ENCODE measurements around the gene TNFAIP8L2.
"Not testable (repeated sequence)": the region's sequence is repeated elsewhere in the genome, so short reads cannot be mapped to it uniquely, and the experiment has no call there.

The TNFAIP8L2 gene

GRCh38 chr1:151189637-151190445 lies 33.4 kb downstream of the TNFAIP8L2 start, which contains the start of gene VPS72:
Gene VPS72, minus strand, starts transcription at chr1:151190197. Its CDS starts 76 bp downstream, at chr1:151190121.
- DNase-seq (ENCODE audit: low read depth in 2 of 2) = peak; percentile 80 to 83

- DNase-seq (ENCODE audit: low read depth in 2 of 2) = no peak
These were observed 35.6 kb downstream of the TNFAIP8L2 start for GRCh38 chr1:151192047-151192446.

GRCh38 chr1:151193304-151193703 lies 36.9 kb downstream of the TNFAIP8L2 start:
- no peak for DNase-seq (ENCODE audit: low read depth in 2 of 2)

GRCh38 chr1:151193856-151194255 lies 37.4 kb downstream of the TNFAIP8L2 start:
- no peak for DNase-seq (ENCODE audit: low read depth in 2 of 2)

- DNase-seq (ENCODE audit: low read depth in 2 of 2) = not testable (repeated sequence)
These were observed 38.6 kb downstream of the TNFAIP8L2 start for GRCh38 chr1:151194894-151195594.

- DNase-seq (ENCODE audit: low read depth in 2 of 2) = peak; percentile 31 to 50
These were observed 39.9 kb downstream of the TNFAIP8L2 start for GRCh38 chr1:151196292-151196800.

- DNase-seq (ENCODE audit: low read depth in 2 of 2) = no peak
These were observed 41.4 kb downstream of the TNFAIP8L2 start for GRCh38 chr1:151197863-151198253.

GRCh38 chr1:151198254-151199127 lies 42.0 kb downstream of the TNFAIP8L2 start, which contains the start of gene PIP5K1A:
Gene PIP5K1A, plus strand, starts transcription at chr1:151198552. Its CDS starts 445 bp downstream, at chr1:151198997.
- DNase-seq (ENCODE audit: low read depth in 2 of 2) = peak; percentile 99

GRCh38 chr1:151199873-151200581 lies 43.6 kb downstream of the TNFAIP8L2 start:
- no peak for DNase-seq (ENCODE audit: low read depth in 2 of 2)

GRCh38 chr1:151205381-151205965 lies 49.0 kb downstream of the TNFAIP8L2 start:
- DNase-seq (ENCODE audit: low read depth in 2 of 2) = not testable (repeated sequence)

Data from stimulated activated CD4-positive, alpha-beta T cell treated with anti-CD3 and anti-CD28 coated beads, Interleukin-4, amount 100 ng/mL, for 48 hours (primary cell).